Measurements from ENCODE around the gene ERBB2.

ERBB2 gene

DNA sequence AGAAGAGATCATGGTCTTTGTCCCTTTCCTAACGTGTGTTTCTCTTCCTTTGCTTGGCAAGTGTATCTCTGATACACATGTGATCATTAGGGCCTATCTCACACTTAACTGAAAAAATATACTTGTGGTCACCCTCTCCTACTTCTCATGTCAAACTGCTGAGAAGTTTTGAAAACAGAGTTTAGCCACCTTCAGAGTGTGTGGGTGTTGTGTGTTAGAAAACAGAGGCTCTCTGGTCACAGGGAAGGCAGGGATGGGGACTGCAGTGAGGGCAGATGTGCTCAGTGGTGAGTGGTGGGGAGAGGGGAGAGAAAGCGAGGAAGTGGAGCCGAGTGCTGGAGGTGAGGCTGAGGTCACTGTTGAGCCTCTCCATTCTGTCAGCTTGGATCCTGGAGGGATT, 67.3 kb downstream of the ERBB2 start:
- DNase-seq: no peak

DNA sequence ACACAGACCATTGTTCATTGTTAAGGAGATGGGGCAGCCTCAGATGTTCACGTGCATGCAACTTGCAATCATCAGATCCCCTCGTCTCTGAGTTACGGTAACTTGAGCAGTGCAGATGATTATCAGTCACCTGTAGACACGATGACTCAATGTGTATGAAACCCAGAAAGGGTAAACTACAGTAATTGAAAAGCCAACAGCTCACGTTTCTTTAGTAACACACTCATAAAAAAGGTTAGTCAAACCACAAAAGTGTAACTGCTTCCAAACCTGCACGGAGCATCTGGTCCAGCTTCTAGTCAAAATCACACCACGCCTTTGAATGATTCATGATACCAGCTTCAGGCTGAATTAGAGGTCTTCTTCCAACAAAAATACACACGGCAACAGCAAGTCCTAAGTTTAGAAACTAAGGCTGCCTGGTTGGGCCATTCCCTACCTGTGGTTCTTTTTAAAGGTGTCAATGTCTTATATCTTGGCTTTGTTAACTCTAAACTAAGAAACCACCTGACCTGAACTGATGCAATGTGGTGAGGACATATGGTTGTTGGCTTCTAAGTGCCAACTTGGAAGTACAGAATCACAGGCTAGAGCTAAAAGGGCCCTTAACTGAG, 70.2 kb downstream of the ERBB2 start:
- no peak for DNase-seq

GRCh38 chr17:39772415-39772814, 72.6 kb downstream of the ERBB2 start:
- no peak for DNase-seq

GRCh38 chr17:39772987-39773934, 73.4 kb downstream of the ERBB2 start:
- no peak for DNase-seq

GRCh38 chr17:39774047-39774446, 74.2 kb downstream of the ERBB2 start:
- DNase-seq: no peak

GRCh38 chr17:39775031-39775430, 75.2 kb downstream of the ERBB2 start:
- DNase-seq: no peak

GRCh38 chr17:39776252-39776651, 76.4 kb downstream of the ERBB2 start:
- no peak for DNase-seq

- no peak for DNase-seq
Observed at GRCh38 chr17:39777534-39778365, 77.9 kb downstream of the ERBB2 start.

Data from effector CD8-positive, alpha-beta T cell (primary cell).